Gastrocnemius medialis (tissue), 4 donors: ENCODE data around the gene CCNL1.

Experiments used
- POLR2A ChIP-seq, 2 donors: fragments of 450-650 bp; IDR thresholded peaks; one replicate each; pipeline ENCODE4 v1.6.1; 2017; ENCODE audit warnings: antibody characterized with exemption in 2 of 2, mild to moderate bottlenecking in 2 of 2, moderate library complexity in 2 of 2
- TF ChIP-seq, protein P1 (sequence below), 5 experiments: fragments of 450-650 bp in 3 of 5; fragments of 200-600 bp in 2 of 5; sonication (generic) in 2 of 5; IDR thresholded peaks in 4 of 5; conservative IDR thresholded peaks in 1 of 5; 1 replicate in 4 of 5; 2 replicates in 1 of 5; pipeline ENCODE4 v1.5.1; 2016 to 2019; ENCODE audit warnings: antibody characterized with exemption in 5 of 5, mild to moderate bottlenecking in 3 of 5, moderate library complexity in 3 of 5

DNA sequence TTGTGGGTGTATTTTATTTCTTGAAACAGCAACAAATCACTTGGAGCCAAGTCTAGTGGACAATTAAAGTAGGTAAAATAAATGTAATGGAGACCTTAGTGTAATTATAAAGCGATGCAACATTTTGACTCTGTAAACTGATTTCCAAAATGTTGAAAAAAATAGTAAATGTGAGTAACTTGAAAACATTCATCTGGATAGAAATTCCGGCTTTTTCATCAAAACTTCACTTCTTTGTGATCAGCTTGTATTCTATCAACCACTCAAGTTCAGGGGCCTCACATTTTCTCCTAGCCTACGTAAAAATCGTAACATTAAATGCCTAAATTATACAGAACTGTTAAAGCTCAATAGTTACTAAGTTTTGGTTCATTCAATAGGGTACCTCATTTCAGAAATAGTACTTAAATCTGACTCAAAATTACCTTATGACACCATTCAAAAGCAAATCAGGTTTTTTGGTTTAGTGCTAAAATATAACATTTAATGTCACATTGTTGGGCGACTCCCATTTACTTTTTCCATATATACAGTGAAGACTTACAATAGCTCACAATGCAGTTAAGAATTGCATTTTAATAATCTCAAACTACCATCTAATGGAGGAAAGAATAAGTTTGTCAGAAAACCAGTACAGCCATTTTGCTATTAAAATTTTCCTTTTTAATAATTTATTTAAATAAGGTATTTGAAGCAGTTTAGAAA, 12.7 kb downstream of the CCNL1 start:
- TF ChIP-seq, protein P1, sequence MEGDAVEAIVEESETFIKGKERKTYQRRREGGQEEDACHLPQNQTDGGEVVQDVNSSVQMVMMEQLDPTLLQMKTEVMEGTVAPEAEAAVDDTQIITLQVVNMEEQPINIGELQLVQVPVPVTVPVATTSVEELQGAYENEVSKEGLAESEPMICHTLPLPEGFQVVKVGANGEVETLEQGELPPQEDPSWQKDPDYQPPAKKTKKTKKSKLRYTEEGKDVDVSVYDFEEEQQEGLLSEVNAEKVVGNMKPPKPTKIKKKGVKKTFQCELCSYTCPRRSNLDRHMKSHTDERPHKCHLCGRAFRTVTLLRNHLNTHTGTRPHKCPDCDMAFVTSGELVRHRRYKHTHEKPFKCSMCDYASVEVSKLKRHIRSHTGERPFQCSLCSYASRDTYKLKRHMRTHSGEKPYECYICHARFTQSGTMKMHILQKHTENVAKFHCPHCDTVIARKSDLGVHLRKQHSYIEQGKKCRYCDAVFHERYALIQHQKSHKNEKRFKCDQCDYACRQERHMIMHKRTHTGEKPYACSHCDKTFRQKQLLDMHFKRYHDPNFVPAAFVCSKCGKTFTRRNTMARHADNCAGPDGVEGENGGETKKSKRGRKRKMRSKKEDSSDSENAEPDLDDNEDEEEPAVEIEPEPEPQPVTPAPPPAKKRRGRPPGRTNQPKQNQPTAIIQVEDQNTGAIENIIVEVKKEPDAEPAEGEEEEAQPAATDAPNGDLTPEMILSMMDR (IDR thresholded peaks at IDR 0.05 in 4 of 5, conservative IDR thresholded peaks at IDR 0.05 in 1 of 5): no peak
- no peak for TF ChIP-seq POLR2A (IDR thresholded peaks at IDR 0.05)
